H9 (cell line): ENCODE data around the gene MAP3K1. TPM values are rescaled to one million over a fixed set of nuclear protein-coding genes. Genes with fewer than 3 reads are reported as not detected.

ENCODE experiments used
- DNase-seq: peaks from one replicate; pipeline ENCODE4 v3.0.0-alpha.2; 2017
- H2AFZ ChIP-seq: one replicate; pipeline ENCODE4 v1.6.1; 2013; ENCODE audit warnings: mild to moderate bottlenecking, low read length, control low read depth, moderate library complexity
- H2AK5ac ChIP-seq: 2 replicates; pipeline ENCODE4 v1.6.1; 2013; ENCODE audit warnings: low read length, control low read depth, mixed read lengths; ENCODE audit not compliant: insufficient read length
- H2BK120ac ChIP-seq: one replicate; pipeline ENCODE4 v1.6.1; 2013; ENCODE audit warnings: low read depth, mild to moderate bottlenecking, low read length, control low read depth, inconsistent platforms; ENCODE audit not compliant: poor library complexity, severe bottlenecking
- H2BK12ac ChIP-seq: 2 replicates; pipeline ENCODE4 v1.6.1; 2013; ENCODE audit warnings: low read length, control low read depth, mixed read lengths, low read depth; ENCODE audit not compliant: insufficient read length
- H2BK15ac ChIP-seq: 2 replicates; pipeline ENCODE4 v1.6.1; 2013; ENCODE audit warnings: low read depth, low read length, control low read depth
- H2BK20ac ChIP-seq: one replicate; pipeline ENCODE4 v1.6.1; 2013; ENCODE audit warnings: low read depth, mild to moderate bottlenecking, low read length, control low read depth, inconsistent platforms; ENCODE audit not compliant: poor library complexity, severe bottlenecking
- H2BK5ac ChIP-seq: 2 replicates; pipeline ENCODE4 v1.6.1; 2013; ENCODE audit warnings: low read length, control low read depth, mixed read lengths; ENCODE audit not compliant: insufficient read length
- H3K14ac ChIP-seq: 2 replicates; pipeline ENCODE4 v1.6.1; 2013; ENCODE audit warnings: low read length, control low read depth; ENCODE audit not compliant: insufficient read depth
- H3K18ac ChIP-seq: 2 replicates; pipeline ENCODE4 v1.6.1; 2013; ENCODE audit warnings: low read depth, mild to moderate bottlenecking, mixed read lengths, low read length, control low read depth; ENCODE audit not compliant: insufficient read length
- H3K23ac ChIP-seq: 2 replicates; pipeline ENCODE4 v1.6.1; 2013; ENCODE audit warnings: low read length, control low read depth, mixed read lengths, low read depth; ENCODE audit not compliant: insufficient read length
- H3K23me2 ChIP-seq: 2 replicates; pipeline ENCODE4 v1.6.1; 2013; ENCODE audit warnings: low read depth, mild to moderate bottlenecking, mixed read lengths, low read length, control low read depth; ENCODE audit not compliant: insufficient read length, poor library complexity, severe bottlenecking
- H3K27ac ChIP-seq: 2 replicates; pipeline ENCODE4 v1.5.1; 2013; ENCODE audit warnings: low read length, control low read depth, mixed read lengths, low read depth; ENCODE audit not compliant: insufficient read length
- H3K27me3 ChIP-seq: 2 replicates; pipeline ENCODE4 v1.6.1; 2013; ENCODE audit warnings: low read length, control low read depth, inconsistent platforms; ENCODE audit not compliant: insufficient read depth
- H3K4ac ChIP-seq: 2 replicates; pipeline ENCODE4 v1.6.1; 2013; ENCODE audit warnings: low read depth, mild to moderate bottlenecking, control low read depth, inconsistent platforms, low read length, moderate library complexity
- H3K4me1 ChIP-seq: 2 replicates; pipeline ENCODE4 v1.6.1; 2013; ENCODE audit warnings: low read length, control low read depth, inconsistent platforms; ENCODE audit not compliant: insufficient read depth
- H3K4me2 ChIP-seq: 2 replicates; pipeline ENCODE4 v1.6.1; 2013; ENCODE audit warnings: low read length, control low read depth, mixed read lengths; ENCODE audit not compliant: insufficient read length, insufficient read depth
- H3K56ac ChIP-seq: 2 replicates; pipeline ENCODE4 v1.6.1; 2013; ENCODE audit warnings: low read depth, mild to moderate bottlenecking, mixed read lengths, low read length, control low read depth; ENCODE audit not compliant: insufficient read length
- H3K79me1 ChIP-seq: 2 replicates; pipeline ENCODE4 v1.6.1; 2013; ENCODE audit warnings: low read depth, mild to moderate bottlenecking, moderate library complexity, low read length, control low read depth, inconsistent platforms; ENCODE audit not compliant: insufficient read depth, poor library complexity, severe bottlenecking
- H3K79me2 ChIP-seq: 2 replicates; pipeline ENCODE4 v1.6.1; 2013; ENCODE audit warnings: low read length, control low read depth, inconsistent platforms; ENCODE audit not compliant: insufficient read depth
- H3K9ac ChIP-seq: 2 replicates; pipeline ENCODE4 v1.6.1; 2013; ENCODE audit warnings: low read length, control low read depth, mixed read lengths; ENCODE audit not compliant: insufficient read length; ENCODE audit errors: extremely low read depth
- H3K9me3 ChIP-seq: one replicate; pipeline ENCODE4 v1.6.1; 2013; ENCODE audit warnings: low read depth, low read length, inconsistent platforms; ENCODE audit not compliant: control insufficient read depth
- H3T11ph ChIP-seq: one replicate; pipeline ENCODE4 v1.6.1; 2013; ENCODE audit warnings: mild to moderate bottlenecking, low read length, control low read depth, inconsistent platforms
- H4K20me1 ChIP-seq: one replicate; pipeline ENCODE4 v1.6.1; 2013; ENCODE audit not compliant: control insufficient read depth, insufficient read length, insufficient read depth
- H4K5ac ChIP-seq: 2 replicates; pipeline ENCODE4 v1.6.1; 2013; ENCODE audit warnings: low read depth, mild to moderate bottlenecking, mixed read lengths, low read length, control low read depth; ENCODE audit not compliant: insufficient read length
- H4K8ac ChIP-seq: replicated peaks from 2 replicates; pipeline ENCODE4 v1.6.1; 2013; ENCODE audit warnings: low read length, control low read depth, mixed read lengths, low read depth; ENCODE audit not compliant: insufficient read length
- H4K91ac ChIP-seq: 2 replicates; pipeline ENCODE4 v1.6.1; 2013; ENCODE audit warnings: low read depth, mild to moderate bottlenecking, moderate library complexity, mixed read lengths, low read length, control low read depth; ENCODE audit not compliant: insufficient read length
- H3K27ac Mint-ChIP-seq, 3 experiments: 2 replicates in 2 of 3; 3 replicates in 1 of 3; pipeline ENCODE4 v1.8.0; 2020 to 2021; ENCODE audit warnings: mixed read lengths in 3 of 3, mild to moderate bottlenecking in 1 of 3, moderate library complexity in 1 of 3
- H3K27me3 Mint-ChIP-seq: 2 replicates; pipeline ENCODE4 v1.8.0; 2021; ENCODE audit warnings: low read depth, mild to moderate bottlenecking, moderate library complexity, mixed read lengths
- H3K36me3 Mint-ChIP-seq, 3 experiments: 2 replicates in 2 of 3; 3 replicates in 1 of 3; pipeline ENCODE4 v1.8.0; 2020 to 2021; ENCODE audit warnings: low read depth in 3 of 3, mixed read lengths in 3 of 3; ENCODE audit not compliant: insufficient read depth in 1 of 3
- H3K4me1 Mint-ChIP-seq, 2 experiments: 2 replicates each; pipeline ENCODE4 v1.8.0; 2020; ENCODE audit warnings: mixed read lengths in 2 of 2
- H3K4me3 Mint-ChIP-seq, 2 experiments: 2 replicates in 1 of 2; 3 replicates in 1 of 2; pipeline ENCODE4 v1.8.0; 2020 to 2021; ENCODE audit warnings: mild to moderate bottlenecking in 2 of 2, mixed read lengths in 2 of 2, moderate library complexity in 1 of 2
- H3K9me3 Mint-ChIP-seq, 2 experiments: 2 replicates in 1 of 2; 3 replicates in 1 of 2; pipeline ENCODE4 v1.8.0; 2020; ENCODE audit warnings: mild to moderate bottlenecking in 2 of 2, mixed read lengths in 2 of 2, moderate library complexity in 1 of 2
- CTCF ChIP-seq: fragments of 200-600 bp; sonication (generic); conservative IDR thresholded peaks from 3 replicates; pipeline ENCODE4 v1.8.0; 2021; ENCODE audit warnings: antibody characterized with exemption, mild to moderate bottlenecking
- WGBS: extraction: QIAGEN DNeasy Blood & Tissue Kit; methylation state at CpG from one replicate; pipeline ENCODE4 v1.1.7; 2013; ENCODE audit warnings: missing lambda C conversion rate, low lambda C conversion rate, mixed read lengths; ENCODE audit not compliant: insufficient read length; ENCODE audit errors: extremely low coverage; 5-methylcytosine and 5-hydroxymethylcytosine counted together
- total RNA-seq: library from RNA; stranded (reverse); gene quantifications from 2 replicates; pipeline ENCODE4 v1.2.1, GENCODE V29; 2021

The MAP3K1 gene
- total RNA-seq, 1 experiment from 2014 or later: 11.1 TPM

- Mint-ChIP-seq H3K9me3 (peaks cover 0 to 1% of the 10 kb centered on the region in 2 experiments; a peak in 1 of 5 replicates), H3K27me3 (no peaks in the 10 kb centered on the region), H3K4me1 (peaks cover 9% of the 10 kb centered on the region in 2 experiments; a peak in 3 of 4 replicates), H3K36me3 (peaks cover 19 to 32% (median 32%) of the 10 kb centered on the region in 3 experiments; a peak in 6 of 7 replicates), H3K27ac (peak overlapping the region in 2 of 3 experiments; percentile 15 to 49; a peak in 3 of 7 replicates), H3K4me3 (no peak overlapping the region)
- Histone ChIP-seq H2BK15ac (no peak overlapping the region), H2AFZ (no peak overlapping the region), H3K4me1 (no peaks in the 10 kb centered on the region), H2BK120ac (no peak overlapping the region), H2BK20ac (no peak overlapping the region), H4K8ac (no peak overlapping the region), H3K14ac (no peak overlapping the region), H4K5ac (no peak overlapping the region), H2BK5ac (no peak overlapping the region), H3K27ac (no peak overlapping the region), H2AK5ac (no peak overlapping the region), H2BK12ac (no peak overlapping the region), H3K9ac (no peak overlapping the region), H3K56ac (no peak overlapping the region), H3K79me1 (no peaks in the 10 kb centered on the region), H4K91ac (no peak overlapping the region), H3K4me2 (no peak overlapping the region), H3K79me2 (no peaks in the 10 kb centered on the region), H4K20me1 (no peaks in the 10 kb centered on the region), H3K23me2 (no peaks in the 10 kb centered on the region), H3K9me3 (no peaks in the 10 kb centered on the region), H3T11ph (no peak overlapping the region), H3K4ac (no peak overlapping the region), H3K23ac (no peak overlapping the region), H3K18ac (no peak overlapping the region), H3K27me3 (no peaks in the 10 kb centered on the region)
- DNase-seq: no peak
- no peak for TF ChIP-seq CTCF
- no CpG with 5 or more reads among the region's 2 CpGs for WGBS
Observed at GRCh38 chr5:56917534-56917933, 102.2 kb downstream of the MAP3K1 start.
